ENCODE data around the gene NHLRC2.

NHLRC2 gene

GRCh38 chr10:113911113-113911512, 56.7 kb downstream of the NHLRC2 start:
- H3K27ac ChIP-seq (ENCODE audit: low read depth, low read length): no peak overlapping the region
- peaks cover 48% of the 10 kb centered on the region for H3K36me3 ChIP-seq (ENCODE audit: control insufficient read depth, insufficient read depth, low read length)
- H3K9me3 ChIP-seq (ENCODE audit: control insufficient read depth, insufficient read depth, low read length): no peaks in the 10 kb centered on the region
- H3K9ac ChIP-seq (ENCODE audit: low read depth, low read length): no peak overlapping the region
- H3K27me3 ChIP-seq (ENCODE audit: control insufficient read depth, insufficient read depth, low read length): no peaks in the 10 kb centered on the region
- no peaks in the 10 kb centered on the region for H3K4me1 ChIP-seq (ENCODE audit: control insufficient read depth, insufficient read depth, low read length)
- no peak overlapping the region for H3K4me3 ChIP-seq (ENCODE audit: low read depth, low read length)

DNA sequence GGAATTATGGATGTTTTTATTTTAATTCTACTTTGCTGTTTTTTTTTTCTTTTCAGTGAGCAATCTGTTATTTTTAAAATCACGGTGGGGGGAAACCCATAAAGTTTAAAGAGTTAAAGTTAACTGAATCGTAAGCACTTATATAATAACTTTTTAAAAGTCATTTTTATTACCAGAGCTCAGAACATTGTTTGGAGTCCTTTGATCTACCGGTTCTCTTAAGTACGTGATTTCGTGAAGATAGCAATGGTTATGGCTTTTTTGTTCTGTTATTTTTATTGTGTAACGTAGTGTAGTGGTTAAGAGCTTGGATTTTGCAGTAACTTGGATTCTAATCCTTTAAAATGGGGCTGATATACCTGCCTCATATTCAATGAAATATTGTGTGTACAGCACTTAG, 57.4 kb downstream of the NHLRC2 start:
- Histone ChIP-seq H3K9ac (ENCODE audit: low read depth, low read length) (no peak overlapping the region), H3K9me3 (ENCODE audit: control insufficient read depth, insufficient read depth, low read length) (no peaks in the 10 kb centered on the region), H3K27ac (ENCODE audit: low read depth, low read length) (no peak overlapping the region), H3K4me1 (ENCODE audit: control insufficient read depth, insufficient read depth, low read length) (no peaks in the 10 kb centered on the region), H3K36me3 (ENCODE audit: control insufficient read depth, insufficient read depth, low read length) (peaks cover 44% of the 10 kb centered on the region), H3K27me3 (ENCODE audit: control insufficient read depth, insufficient read depth, low read length) (no peaks in the 10 kb centered on the region), H3K4me3 (ENCODE audit: low read depth, low read length) (no peak overlapping the region)

- Histone ChIP-seq H3K36me3 (ENCODE audit: control insufficient read depth, insufficient read depth, low read length) (peaks cover 38% of the 10 kb centered on the region), H3K4me1 (ENCODE audit: control insufficient read depth, insufficient read depth, low read length) (no peaks in the 10 kb centered on the region), H3K27me3 (ENCODE audit: control insufficient read depth, insufficient read depth, low read length) (no peaks in the 10 kb centered on the region), H3K9ac (ENCODE audit: low read depth, low read length) (no peak overlapping the region), H3K27ac (ENCODE audit: low read depth, low read length) (no peak overlapping the region), H3K9me3 (ENCODE audit: control insufficient read depth, insufficient read depth, low read length) (no peaks in the 10 kb centered on the region), H3K4me3 (ENCODE audit: low read depth, low read length) (no peak overlapping the region)
Observed at GRCh38 chr10:113912582-113912981, 58.1 kb downstream of the NHLRC2 start.

DNA sequence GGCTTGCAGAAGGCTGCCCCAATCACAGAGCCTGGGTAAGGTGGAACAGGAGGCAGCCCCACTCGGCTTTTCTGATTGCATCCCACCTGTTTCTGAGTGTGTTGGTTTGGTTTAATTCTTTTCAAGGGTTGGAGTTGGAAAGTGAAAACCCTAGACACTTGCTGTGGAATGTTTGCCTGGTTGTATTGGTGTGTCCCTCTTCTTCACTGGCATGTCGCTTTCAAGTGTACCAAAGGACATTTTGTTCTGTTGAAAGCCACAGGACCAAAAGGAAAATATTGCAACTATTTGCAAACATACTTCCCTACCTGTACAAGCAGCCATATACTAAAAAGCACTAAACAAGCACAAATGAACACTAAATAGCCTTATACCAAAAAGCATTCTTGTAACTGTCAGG, 60.5 kb downstream of the NHLRC2 start:
- no peak overlapping the region for H3K27ac ChIP-seq (ENCODE audit: low read depth, low read length)
- no peaks in the 10 kb centered on the region for H3K27me3 ChIP-seq (ENCODE audit: control insufficient read depth, insufficient read depth, low read length)
- H3K9ac ChIP-seq (ENCODE audit: low read depth, low read length): no peak overlapping the region
- H3K4me1 ChIP-seq (ENCODE audit: control insufficient read depth, insufficient read depth, low read length): no peaks in the 10 kb centered on the region
- H3K36me3 ChIP-seq (ENCODE audit: control insufficient read depth, insufficient read depth, low read length): peaks cover 18% of the 10 kb centered on the region
- H3K9me3 ChIP-seq (ENCODE audit: control insufficient read depth, insufficient read depth, low read length): no peaks in the 10 kb centered on the region
- no peak overlapping the region for H3K4me3 ChIP-seq (ENCODE audit: low read depth, low read length)

GRCh38 chr10:113915540-113915939, 61.1 kb downstream of the NHLRC2 start:
- Histone ChIP-seq H3K36me3 (ENCODE audit: control insufficient read depth, insufficient read depth, low read length) (peaks cover 18% of the 10 kb centered on the region; the same call in 1 of the 2 replicates), H3K27me3 (ENCODE audit: control insufficient read depth, insufficient read depth, low read length) (no peaks in the 10 kb centered on the region), H3K9ac (ENCODE audit: low read depth, low read length) (no peak overlapping the region), H3K4me3 (ENCODE audit: low read depth, low read length) (no peak overlapping the region), H3K9me3 (ENCODE audit: control insufficient read depth, insufficient read depth, low read length) (no peaks in the 10 kb centered on the region), H3K4me1 (ENCODE audit: control insufficient read depth, insufficient read depth, low read length) (no peaks in the 10 kb centered on the region), H3K27ac (ENCODE audit: low read depth, low read length) (no peak overlapping the region)

DNA sequence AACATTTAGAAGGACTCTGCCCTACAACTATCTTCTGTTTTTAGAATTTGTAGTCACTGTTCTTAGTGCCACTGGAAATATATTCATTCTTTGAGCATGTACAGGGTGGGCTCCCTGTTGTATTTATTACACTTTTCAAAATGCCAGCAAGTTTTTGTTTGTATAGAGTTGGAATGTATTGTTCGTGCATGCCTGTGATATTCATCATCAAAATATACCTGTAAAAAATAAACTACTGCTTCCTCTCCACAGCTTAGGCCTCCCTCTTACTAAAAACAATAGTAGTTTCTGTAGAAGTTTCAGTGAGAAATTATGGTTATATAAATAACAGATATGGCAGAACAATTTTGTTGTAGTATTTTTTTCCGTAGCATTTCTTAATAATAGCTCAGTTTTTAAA, 61.6 kb downstream of the NHLRC2 start:
- H3K9ac ChIP-seq (ENCODE audit: low read depth, low read length): no peak overlapping the region
- peaks cover 14% of the 10 kb centered on the region; the same call in 1 of the 2 replicates for H3K36me3 ChIP-seq (ENCODE audit: control insufficient read depth, insufficient read depth, low read length)
- no peaks in the 10 kb centered on the region for H3K9me3 ChIP-seq (ENCODE audit: control insufficient read depth, insufficient read depth, low read length)
- H3K27me3 ChIP-seq (ENCODE audit: control insufficient read depth, insufficient read depth, low read length): no peaks in the 10 kb centered on the region
- no peaks in the 10 kb centered on the region for H3K4me1 ChIP-seq (ENCODE audit: control insufficient read depth, insufficient read depth, low read length)
- H3K4me3 ChIP-seq (ENCODE audit: low read depth, low read length): no peak overlapping the region
- no peak overlapping the region for H3K27ac ChIP-seq (ENCODE audit: low read depth, low read length)

DNA sequence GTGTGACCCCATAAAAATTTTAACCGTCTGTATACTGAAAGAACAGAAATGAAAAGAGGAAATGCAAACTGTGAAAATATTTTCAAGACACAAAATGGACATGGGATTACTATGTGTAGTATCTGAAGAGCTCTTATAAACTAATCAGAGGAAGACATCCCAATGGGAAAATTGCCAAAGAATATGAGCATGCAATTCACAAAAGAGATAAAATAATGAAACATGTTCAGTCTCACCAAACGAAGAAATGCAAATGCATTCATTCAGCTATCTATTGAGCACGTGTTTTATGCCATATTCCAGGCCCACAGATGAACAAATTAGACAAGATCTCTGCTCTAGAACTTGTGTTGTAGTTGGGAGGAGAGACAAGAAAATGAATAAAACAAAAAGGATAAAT, 63.2 kb downstream of the NHLRC2 start:
- Histone ChIP-seq H3K27ac (ENCODE audit: low read depth, low read length) (no peak overlapping the region), H3K9me3 (ENCODE audit: control insufficient read depth, insufficient read depth, low read length) (no peaks in the 10 kb centered on the region), H3K4me1 (ENCODE audit: control insufficient read depth, insufficient read depth, low read length) (no peaks in the 10 kb centered on the region), H3K9ac (ENCODE audit: low read depth, low read length) (no peak overlapping the region), H3K36me3 (ENCODE audit: control insufficient read depth, insufficient read depth, low read length) (peaks cover under 1% of the 10 kb centered on the region; the same call in 1 of the 2 replicates), H3K4me3 (ENCODE audit: low read depth, low read length) (no peak overlapping the region), H3K27me3 (ENCODE audit: control insufficient read depth, insufficient read depth, low read length) (no peaks in the 10 kb centered on the region)

DNA sequence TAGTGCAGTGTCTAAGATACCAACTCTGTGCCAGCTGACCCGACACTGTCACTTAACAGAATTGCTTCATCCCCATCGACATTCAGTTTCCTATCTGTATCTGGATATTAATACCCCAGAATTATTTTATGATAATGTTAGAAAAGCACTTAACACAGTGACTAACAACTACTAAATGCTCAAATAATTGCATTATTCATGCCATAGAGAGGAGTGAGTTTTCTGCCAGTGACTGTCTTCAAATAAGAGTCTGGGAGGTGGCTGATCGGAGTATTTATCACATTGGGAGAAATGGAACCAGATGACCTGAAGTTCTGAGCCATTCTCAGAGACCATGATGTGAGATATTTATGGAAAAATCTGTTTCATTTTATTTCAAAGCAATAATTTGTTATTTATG, 65.7 kb downstream of the NHLRC2 start:
- Histone ChIP-seq H3K9ac (ENCODE audit: low read depth, low read length) (no peak overlapping the region), H3K9me3 (ENCODE audit: control insufficient read depth, insufficient read depth, low read length) (no peaks in the 10 kb centered on the region), H3K36me3 (ENCODE audit: control insufficient read depth, insufficient read depth, low read length) (no peaks in the 10 kb centered on the region), H3K4me1 (ENCODE audit: control insufficient read depth, insufficient read depth, low read length) (no peaks in the 10 kb centered on the region), H3K4me3 (ENCODE audit: low read depth, low read length) (no peak overlapping the region), H3K27me3 (ENCODE audit: control insufficient read depth, insufficient read depth, low read length) (no peaks in the 10 kb centered on the region), H3K27ac (ENCODE audit: low read depth, low read length) (no peak overlapping the region)

DNA sequence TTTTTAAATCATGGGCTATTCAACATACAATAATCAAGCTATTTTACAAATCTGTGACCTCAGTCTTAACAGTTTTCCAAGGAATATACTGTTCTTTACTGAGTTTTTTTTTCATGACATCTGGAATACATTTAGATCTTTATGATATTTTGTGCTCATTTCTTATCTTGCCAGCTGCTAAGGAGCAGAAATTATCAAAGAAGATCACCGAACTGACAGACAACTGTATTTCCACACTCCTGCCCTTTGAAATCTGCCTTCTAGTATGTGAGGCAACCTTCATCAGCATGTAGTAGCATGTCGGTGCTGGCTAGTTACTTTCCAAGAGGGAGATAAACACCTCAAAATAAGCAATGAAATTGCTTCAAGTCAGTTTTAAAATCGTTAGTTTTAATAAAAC, 66.4 kb downstream of the NHLRC2 start:
- Histone ChIP-seq H3K27me3 (ENCODE audit: control insufficient read depth, insufficient read depth, low read length) (no peaks in the 10 kb centered on the region), H3K27ac (ENCODE audit: low read depth, low read length) (no peak overlapping the region)

GRCh38 chr10:113921561-113922370, 67.3 kb downstream of the NHLRC2 start:
- H3K27ac ChIP-seq (ENCODE audit: low read depth, low read length): no peak overlapping the region
- no peaks in the 10 kb centered on the region for H3K36me3 ChIP-seq (ENCODE audit: control insufficient read depth, insufficient read depth, low read length)
- no peaks in the 10 kb centered on the region for H3K9me3 ChIP-seq (ENCODE audit: control insufficient read depth, insufficient read depth, low read length)
- H3K4me1 ChIP-seq (ENCODE audit: control insufficient read depth, insufficient read depth, low read length): no peaks in the 10 kb centered on the region
- no peak overlapping the region for H3K4me3 ChIP-seq (ENCODE audit: low read depth, low read length)
- H3K27me3 ChIP-seq (ENCODE audit: control insufficient read depth, insufficient read depth, low read length): no peaks in the 10 kb centered on the region
- no peak overlapping the region for H3K9ac ChIP-seq (ENCODE audit: low read depth, low read length)

More for the DNA sequence above, 66.4 kb downstream of the NHLRC2 start:
- no peaks in the 10 kb centered on the region for H3K9me3 ChIP-seq (ENCODE audit: control insufficient read depth, insufficient read depth, low read length)
- H3K36me3 ChIP-seq (ENCODE audit: control insufficient read depth, insufficient read depth, low read length): no peaks in the 10 kb centered on the region
- no peaks in the 10 kb centered on the region for H3K4me1 ChIP-seq (ENCODE audit: control insufficient read depth, insufficient read depth, low read length)
- H3K9ac ChIP-seq (ENCODE audit: low read depth, low read length): no peak overlapping the region
- H3K4me3 ChIP-seq (ENCODE audit: low read depth, low read length): no peak overlapping the region

- no peaks in the 10 kb centered on the region for H3K36me3 ChIP-seq (ENCODE audit: control insufficient read depth, insufficient read depth, low read length)
- H3K4me1 ChIP-seq (ENCODE audit: control insufficient read depth, insufficient read depth, low read length): no peaks in the 10 kb centered on the region
- no peaks in the 10 kb centered on the region for H3K27me3 ChIP-seq (ENCODE audit: control insufficient read depth, insufficient read depth, low read length)
- H3K4me3 ChIP-seq (ENCODE audit: low read depth, low read length): no peak overlapping the region
- H3K9ac ChIP-seq (ENCODE audit: low read depth, low read length): no peak overlapping the region
- no peak overlapping the region for H3K27ac ChIP-seq (ENCODE audit: low read depth, low read length)
- H3K9me3 ChIP-seq (ENCODE audit: control insufficient read depth, insufficient read depth, low read length): no peaks in the 10 kb centered on the region
Observed at GRCh38 chr10:113922787-113923570, 68.5 kb downstream of the NHLRC2 start.
